Neural progenitor cell (in vitro differentiated cells): ENCODE data around the gene MBD2. TPM values are rescaled to one million over a fixed set of nuclear protein-coding genes. Genes with fewer than 3 reads are reported as not detected.

Source experiments
- DNase-seq: peaks from one replicate; pipeline ENCODE4 v3.0.0-alpha.2; 2016; ENCODE audit warnings: low spot score
- H2AFZ ChIP-seq: fragments of 200-600 bp; sonication (generic); replicated peaks from 2 replicates; pipeline ENCODE4 v1.6.1; 2016; ENCODE audit warnings: antibody characterized with exemption
- H3F3A ChIP-seq: fragments of 200-600 bp; sonication (generic); 2 replicates; pipeline ENCODE4 v1.6.1; 2016; ENCODE audit warnings: antibody characterized with exemption, low read depth
- H3K27ac ChIP-seq: fragments of 200-600 bp; sonication (generic); 2 replicates; pipeline ENCODE4 v1.5.1; 2016; ENCODE audit warnings: mild to moderate bottlenecking
- H3K27me3 ChIP-seq: fragments of 200-600 bp; sonication (generic); 2 replicates; pipeline ENCODE4 v1.6.1; 2016; ENCODE audit warnings: mild to moderate bottlenecking, moderate library complexity
- H3K36me3 ChIP-seq: fragments of 200-600 bp; sonication (generic); 2 replicates; pipeline ENCODE4 v1.5.1; 2016
- H3K4me1 ChIP-seq: fragments of 200-600 bp; sonication (generic); 2 replicates; pipeline ENCODE4 v1.6.1; 2016; ENCODE audit warnings: mixed run types
- H3K4me2 ChIP-seq: fragments of 200-600 bp; sonication (generic); 2 replicates; pipeline ENCODE4 v1.6.1; 2016
- H3K4me3 ChIP-seq: fragments of 200-600 bp; sonication (generic); 2 replicates; pipeline ENCODE4 v1.5.1; 2016
- H3K79me2 ChIP-seq: fragments of 200-600 bp; sonication (generic); 2 replicates; pipeline ENCODE4 v1.6.1; 2016; ENCODE audit warnings: low read depth
- H3K9ac ChIP-seq: fragments of 200-600 bp; sonication (generic); 2 replicates; pipeline ENCODE4 v1.6.1; 2016
- H3K9me3 ChIP-seq: fragments of 200-600 bp; sonication (generic); 2 replicates; pipeline ENCODE4 v1.5.1; 2016; ENCODE audit warnings: low read depth
- H4K20me1 ChIP-seq: fragments of 200-600 bp; sonication (generic); 2 replicates; pipeline ENCODE4 v1.6.1; 2016; ENCODE audit warnings: low read depth
- H3K27ac Mint-ChIP-seq: 3 replicates; pipeline ENCODE4 v1.8.0; 2021; ENCODE audit warnings: mixed read lengths
- H3K27me3 Mint-ChIP-seq: 2 replicates; pipeline ENCODE4 v1.8.0; 2022; ENCODE audit warnings: low read depth, mild to moderate bottlenecking, inconsistent platforms, moderate library complexity, mixed read lengths; ENCODE audit not compliant: insufficient read depth
- H3K36me3 Mint-ChIP-seq: 3 replicates; pipeline ENCODE4 v1.8.0; 2021; ENCODE audit warnings: mixed read lengths
- H3K4me1 Mint-ChIP-seq: 3 replicates; pipeline ENCODE4 v1.8.0; 2021; ENCODE audit warnings: mixed read lengths
- H3K4me3 Mint-ChIP-seq: 3 replicates; pipeline ENCODE4 v1.8.0; 2021; ENCODE audit warnings: mild to moderate bottlenecking, moderate library complexity, mixed read lengths
- H3K9me3 Mint-ChIP-seq: 3 replicates; pipeline ENCODE4 v1.8.0; 2020; ENCODE audit warnings: mixed read lengths
- EZH2 ChIP-seq: fragments of 200-600 bp; sonication (generic); IDR thresholded peaks from 2 replicates; pipeline ENCODE4 v1.6.1; 2017; ENCODE audit warnings: antibody characterized with exemption, mild to moderate bottlenecking, moderate library complexity
- EZH2phosphoT487 ChIP-seq: fragments of 200-600 bp; sonication (generic); IDR thresholded peaks from 2 replicates; pipeline ENCODE4 v1.6.1; 2017; ENCODE audit warnings: antibody characterized with exemption
- total RNA-seq: library from RNA; depleted of rRNA; stranded (reverse); fragments of >200 nt; gene quantifications from 2 replicates; pipeline ENCODE4 v1.2.3, GENCODE V29; 2015; ENCODE audit warnings: low replicate concordance
- TF ChIP-seq, protein P1 (sequence below): fragments of 200-600 bp; sonication (generic); IDR thresholded peaks from 2 replicates; pipeline ENCODE4 v1.5.1; 2017; ENCODE audit warnings: antibody characterized with exemption, mild to moderate bottlenecking

MBD2 gene
- total RNA-seq, 1 donor from 2014 or later, result 36.5 TPM

- H3K79me2 ChIP-seq, result no peaks in the 10 kb centered on the region
- TF ChIP-seq, protein P1, sequence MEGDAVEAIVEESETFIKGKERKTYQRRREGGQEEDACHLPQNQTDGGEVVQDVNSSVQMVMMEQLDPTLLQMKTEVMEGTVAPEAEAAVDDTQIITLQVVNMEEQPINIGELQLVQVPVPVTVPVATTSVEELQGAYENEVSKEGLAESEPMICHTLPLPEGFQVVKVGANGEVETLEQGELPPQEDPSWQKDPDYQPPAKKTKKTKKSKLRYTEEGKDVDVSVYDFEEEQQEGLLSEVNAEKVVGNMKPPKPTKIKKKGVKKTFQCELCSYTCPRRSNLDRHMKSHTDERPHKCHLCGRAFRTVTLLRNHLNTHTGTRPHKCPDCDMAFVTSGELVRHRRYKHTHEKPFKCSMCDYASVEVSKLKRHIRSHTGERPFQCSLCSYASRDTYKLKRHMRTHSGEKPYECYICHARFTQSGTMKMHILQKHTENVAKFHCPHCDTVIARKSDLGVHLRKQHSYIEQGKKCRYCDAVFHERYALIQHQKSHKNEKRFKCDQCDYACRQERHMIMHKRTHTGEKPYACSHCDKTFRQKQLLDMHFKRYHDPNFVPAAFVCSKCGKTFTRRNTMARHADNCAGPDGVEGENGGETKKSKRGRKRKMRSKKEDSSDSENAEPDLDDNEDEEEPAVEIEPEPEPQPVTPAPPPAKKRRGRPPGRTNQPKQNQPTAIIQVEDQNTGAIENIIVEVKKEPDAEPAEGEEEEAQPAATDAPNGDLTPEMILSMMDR, result no peak
- no peak for TF ChIP-seq EZH2phosphoT487
- peaks cover 38% of the 10 kb centered on the region for H3K4me1 ChIP-seq
- no peak overlapping the region for H3K4me3 ChIP-seq
- no peaks in the 10 kb centered on the region for H3K36me3 ChIP-seq
- no peaks in the 10 kb centered on the region for H3K9me3 ChIP-seq
- Mint-ChIP-seq H3K36me3 (no peaks in the 10 kb centered on the region), H3K4me3 (no peak overlapping the region), H3K9me3 (peaks cover 3% of the 10 kb centered on the region), H3K27ac (no peak overlapping the region), H3K27me3 (peaks cover 3% of the 10 kb centered on the region), H3K4me1 (peaks cover 4% of the 10 kb centered on the region)
- H3K27ac ChIP-seq, result no peak overlapping the region
- H4K20me1 ChIP-seq, result no peaks in the 10 kb centered on the region
- peaks cover 12% of the 10 kb centered on the region for H3F3A ChIP-seq
- H3K9ac ChIP-seq, result no peak overlapping the region
- DNase-seq, result no peak
- no peak overlapping the region for H3K4me2 ChIP-seq
- no peaks in the 10 kb centered on the region for H3K27me3 ChIP-seq
- H2AFZ ChIP-seq, result peak overlapping the region; percentile 84
Observed at GRCh38 chr18:54229421-54230059, 5.1 kb upstream of the MBD2 start.

GRCh38 chr18:54228364-54228763 lies 3.9 kb upstream of the MBD2 start:
- H3F3A ChIP-seq, result peaks cover 12% of the 10 kb centered on the region
- no peak overlapping the region for H3K27ac ChIP-seq
- TF ChIP-seq EZH2, result no peak
- TF ChIP-seq, protein P1, result no peak
- TF ChIP-seq EZH2phosphoT487, result no peak
- no peak overlapping the region for H3K4me3 ChIP-seq
- H3K4me2 ChIP-seq, result peak overlapping the region; percentile 33
- H3K36me3 ChIP-seq, result no peaks in the 10 kb centered on the region
- H3K27me3 ChIP-seq, result no peaks in the 10 kb centered on the region
- Mint-ChIP-seq H3K36me3 (no peaks in the 10 kb centered on the region), H3K27ac (no peak overlapping the region), H3K4me1 (peaks cover 6% of the 10 kb centered on the region), H3K4me3 (no peak overlapping the region), H3K9me3 (peaks cover 3% of the 10 kb centered on the region), H3K27me3 (peaks cover 3% of the 10 kb centered on the region)
- peak overlapping the region; percentile 84 for H2AFZ ChIP-seq
- H3K79me2 ChIP-seq, result peaks cover 6% of the 10 kb centered on the region
- no peaks in the 10 kb centered on the region for H3K9me3 ChIP-seq
- H4K20me1 ChIP-seq, result peaks cover 5% of the 10 kb centered on the region
- DNase-seq, result no peak
- peaks cover 39% of the 10 kb centered on the region for H3K4me1 ChIP-seq
- no peak overlapping the region for H3K9ac ChIP-seq

GRCh38 chr18:54223568-54224241 lies 764 bp downstream of the MBD2 start:
- H3K27me3 ChIP-seq, result no peaks in the 10 kb centered on the region
- peaks cover 2% of the 10 kb centered on the region for H3K27me3 Mint-ChIP-seq
- peak overlapping the region; percentile 86 for H3K4me3 ChIP-seq
- H3F3A ChIP-seq, result peaks cover 9% of the 10 kb centered on the region
- peak overlapping the region; percentile 96 for H3K4me3 Mint-ChIP-seq
- H3K9me3 ChIP-seq, result no peaks in the 10 kb centered on the region
- peaks cover 52% of the 10 kb centered on the region for H3K79me2 ChIP-seq
- TF ChIP-seq EZH2 (no peak), EZH2phosphoT487 (no peak)
- TF ChIP-seq, protein P1, result no peak
- H4K20me1 ChIP-seq, result peaks cover 36% of the 10 kb centered on the region
- H3K36me3 ChIP-seq, result no peaks in the 10 kb centered on the region
- DNase-seq, result peak; percentile 47
- peaks cover 17% of the 10 kb centered on the region for H3K9me3 Mint-ChIP-seq
- peak overlapping the region; percentile 93 for H3K4me2 ChIP-seq
- H3K4me1 Mint-ChIP-seq, result peaks cover 22% of the 10 kb centered on the region
- H3K27ac Mint-ChIP-seq, result peak overlapping the region; percentile 74
- H3K9ac ChIP-seq, result peak overlapping the region; percentile 63
- peaks cover 21% of the 10 kb centered on the region for H3K36me3 Mint-ChIP-seq
- H2AFZ ChIP-seq, result no peak overlapping the region
- H3K27ac ChIP-seq, result no peak overlapping the region
- peaks cover 32% of the 10 kb centered on the region for H3K4me1 ChIP-seq
